SJSA1 (cell line): ENCODE results near the gene GP9. TPM values are rescaled to one million over a fixed set of nuclear protein-coding genes. Genes with fewer than 3 reads are reported as not detected.

Experiments used
- DNase-seq, 2 experiments: peaks; one replicate each; pipeline ENCODE4 v3.0.0-alpha.2; 2015 to 2020; ENCODE audit warnings: low spot score in 2 of 2, low read depth in 1 of 2
- H3K27ac ChIP-seq: fragments of 250-450 bp; sonication (Bioruptor Pico); 2 replicates; pipeline ENCODE4 v1.5.1; 2020; ENCODE audit warnings: mild to moderate bottlenecking, moderate library complexity
- H3K27me3 ChIP-seq: fragments of 250-450 bp; sonication (Bioruptor Pico); replicated peaks from 2 replicates; pipeline ENCODE4 v1.5.1; 2020; ENCODE audit warnings: mild to moderate bottlenecking, moderate library complexity
- H3K36me3 ChIP-seq: fragments of 250-450 bp; sonication (Bioruptor Pico); 2 replicates; pipeline ENCODE4 v1.5.1; 2020; ENCODE audit warnings: mild to moderate bottlenecking
- H3K4me1 ChIP-seq: fragments of 250-450 bp; sonication (Bioruptor Pico); replicated peaks from 2 replicates; pipeline ENCODE4 v1.6.1; 2021; ENCODE audit warnings: mild to moderate bottlenecking
- H3K4me3 ChIP-seq: fragments of 250-450 bp; sonication (Bioruptor Pico); 2 replicates; pipeline ENCODE4 v1.5.1; 2020; ENCODE audit warnings: mild to moderate bottlenecking
- H3K9me3 ChIP-seq: fragments of 250-450 bp; sonication (Bioruptor Pico); replicated peaks from 2 replicates; pipeline ENCODE4 v1.5.1; 2020; ENCODE audit warnings: mild to moderate bottlenecking
- total RNA-seq: library from RNA; depleted of rRNA; stranded (reverse); fragments of >200 nt; shearing (Covaris generic); gene quantifications from 2 replicates; pipeline ENCODE4 v1.2.3, GENCODE V29; 2014

GP9 gene
- total RNA-seq, 1 experiment from 2014 or later, result not detected

DNA sequence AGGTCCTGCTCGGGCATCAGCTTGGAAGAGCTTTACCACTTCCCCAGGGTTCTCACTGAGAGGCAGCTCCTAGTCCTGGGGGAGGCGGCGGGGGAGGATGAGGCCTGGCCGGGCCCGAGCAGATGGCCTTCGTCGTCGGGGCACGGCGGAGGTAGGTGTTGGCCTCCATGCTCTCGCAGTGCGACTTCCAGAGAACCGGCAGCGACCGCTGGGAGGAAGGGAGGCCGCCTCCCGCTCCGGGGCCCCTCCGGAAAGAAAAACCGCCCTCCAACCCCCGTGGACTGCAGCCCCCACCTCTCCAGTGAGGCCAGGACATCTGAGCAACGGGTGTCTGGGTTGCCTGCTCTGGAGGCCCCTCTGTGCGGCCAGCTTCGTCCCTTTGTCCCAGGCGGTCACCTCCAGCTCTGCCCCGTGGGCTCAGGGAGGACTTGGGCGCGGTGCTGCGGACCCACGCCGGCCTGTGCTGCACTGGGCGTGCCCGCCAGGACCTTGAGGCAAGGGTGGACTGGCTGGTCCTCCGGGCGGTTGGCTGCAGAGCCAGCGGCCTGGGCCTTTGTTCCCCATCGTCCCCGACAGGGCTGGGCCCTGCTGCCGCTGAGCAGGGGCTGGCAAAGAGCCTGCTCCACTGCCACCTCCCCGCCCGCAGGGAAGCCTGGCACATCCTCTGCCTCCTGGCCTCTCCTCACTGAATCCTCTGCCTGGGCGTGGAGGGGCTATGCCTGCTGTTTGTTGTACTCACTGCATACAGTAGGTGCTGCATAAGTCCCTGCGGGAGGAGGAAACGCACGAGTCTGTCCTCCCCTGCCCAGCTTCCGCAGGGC lies 13.6 kb upstream of the GP9 start:
- Histone ChIP-seq H3K27me3 (no peaks in the 10 kb centered on the region), H3K27ac (no peak overlapping the region), H3K9me3 (peaks cover 6% of the 10 kb centered on the region; the same call in 1 of the 2 replicates), H3K4me3 (no peak overlapping the region), H3K36me3 (no peaks in the 10 kb centered on the region), H3K4me1 (no peaks in the 10 kb centered on the region)
- DNase-seq, result peak in 1 of 2 experiments; percentile 37

DNA sequence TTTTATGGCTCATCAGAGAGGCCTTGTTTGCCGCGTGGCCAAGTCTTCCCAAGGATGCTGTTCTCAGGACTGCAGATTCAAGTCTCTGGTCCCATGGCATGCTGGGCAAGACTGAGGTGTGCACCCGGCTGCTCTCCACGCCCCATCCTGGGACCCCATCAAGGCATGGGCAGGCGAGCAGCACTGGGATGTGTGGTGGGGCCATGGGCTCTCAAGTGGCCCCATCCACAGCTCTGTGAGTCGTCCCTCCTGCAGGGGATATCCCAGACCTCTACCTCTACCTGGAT lies 13.1 kb upstream of the GP9 start:
- H3K4me3 ChIP-seq, result no peak overlapping the region
- H3K36me3 ChIP-seq, result no peaks in the 10 kb centered on the region
- no peak for DNase-seq
- no peaks in the 10 kb centered on the region for H3K27me3 ChIP-seq
- peaks cover 6% of the 10 kb centered on the region; the same call in 1 of the 2 replicates for H3K9me3 ChIP-seq
- no peaks in the 10 kb centered on the region for H3K4me1 ChIP-seq
- no peak overlapping the region for H3K27ac ChIP-seq

DNA sequence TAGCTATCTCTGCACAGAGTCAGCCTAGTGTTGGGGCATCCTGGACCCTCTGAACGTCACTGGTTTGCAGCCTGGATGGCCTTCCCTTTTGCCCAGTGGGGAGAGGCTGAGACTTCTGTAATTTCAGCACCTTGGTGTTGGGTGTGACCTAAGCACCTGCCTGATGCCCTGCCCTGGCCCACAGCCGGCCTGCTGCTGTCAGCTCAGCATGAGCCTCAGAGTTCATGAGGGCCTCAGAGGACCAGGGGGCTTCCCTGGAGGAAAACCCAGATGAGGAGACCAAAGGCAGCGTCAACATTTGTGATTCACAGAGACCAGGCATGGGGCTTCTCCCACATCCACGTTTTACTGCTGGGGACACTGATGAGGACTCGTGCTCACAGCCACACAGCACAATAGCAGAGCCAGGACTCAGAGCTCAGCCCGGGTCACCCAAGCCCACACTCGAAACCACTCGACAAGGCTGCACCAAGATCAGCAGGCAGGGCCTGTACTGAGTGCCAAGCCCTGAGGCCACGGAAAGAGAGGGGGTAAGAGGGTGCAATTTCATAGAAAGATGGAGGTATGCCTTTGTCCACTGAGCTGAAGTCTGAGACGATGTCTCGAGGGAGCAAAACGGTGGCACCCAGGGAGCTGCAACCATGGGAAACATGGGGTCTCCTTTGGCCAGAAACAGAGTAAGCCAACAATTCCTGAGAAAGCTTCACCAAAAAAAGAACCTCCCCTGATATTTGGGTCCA lies 9.9 kb upstream of the GP9 start:
- Histone ChIP-seq H3K9me3 (peaks cover 6% of the 10 kb centered on the region; the same call in 1 of the 2 replicates), H3K36me3 (no peaks in the 10 kb centered on the region), H3K27me3 (no peaks in the 10 kb centered on the region), H3K27ac (no peak overlapping the region), H3K4me1 (peaks cover 8% of the 10 kb centered on the region; the same call in 1 of the 2 replicates), H3K4me3 (no peak overlapping the region)
- DNase-seq, result no peak

GRCh38 chr3:129051871-129052340 lies 8.7 kb upstream of the GP9 start:
- peaks cover 8% of the 10 kb centered on the region; the same call in 1 of the 2 replicates for H3K4me1 ChIP-seq
- H3K9me3 ChIP-seq, result no peaks in the 10 kb centered on the region; the same call in 1 of the 2 replicates
- H3K36me3 ChIP-seq, result no peaks in the 10 kb centered on the region
- no peak overlapping the region for H3K4me3 ChIP-seq
- no peak for DNase-seq
- H3K27me3 ChIP-seq, result no peaks in the 10 kb centered on the region
- no peak overlapping the region for H3K27ac ChIP-seq

GRCh38 chr3:129052675-129053074 lies 7.9 kb upstream of the GP9 start:
- Histone ChIP-seq H3K4me3 (no peak overlapping the region), H3K27ac (no peak overlapping the region), H3K36me3 (no peaks in the 10 kb centered on the region), H3K9me3 (no peaks in the 10 kb centered on the region; the same call in 1 of the 2 replicates), H3K27me3 (no peaks in the 10 kb centered on the region), H3K4me1 (peaks cover 8% of the 10 kb centered on the region; the same call in 1 of the 2 replicates)
- DNase-seq, result no peak

DNA sequence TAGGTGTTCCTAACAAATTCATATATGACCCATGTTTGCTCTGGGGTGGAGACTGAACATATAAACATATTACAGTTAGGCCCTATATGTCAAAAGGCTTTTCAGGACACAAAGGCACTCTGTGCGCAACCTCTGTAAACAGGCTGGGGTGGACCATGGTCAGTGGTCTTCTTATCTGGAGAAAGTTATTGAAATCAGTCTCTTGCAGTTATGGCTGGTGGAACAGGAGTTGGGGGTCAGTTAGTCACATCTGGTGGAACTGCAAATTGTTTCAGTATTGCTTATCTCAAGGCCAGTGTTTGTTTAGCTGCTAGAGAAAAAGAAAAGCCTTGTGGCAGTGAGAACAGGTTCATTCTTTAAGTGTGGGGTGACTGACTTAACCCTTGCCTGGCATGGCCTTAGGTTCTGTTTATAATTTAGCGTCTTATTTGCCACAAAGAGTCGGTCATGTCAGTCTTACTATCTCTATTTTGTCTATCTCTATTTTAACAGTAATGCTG lies 5.9 kb upstream of the GP9 start:
- Histone ChIP-seq H3K27me3 (no peaks in the 10 kb centered on the region), H3K27ac (no peak overlapping the region), H3K9me3 (no peaks in the 10 kb centered on the region), H3K4me3 (no peak overlapping the region), H3K36me3 (no peaks in the 10 kb centered on the region), H3K4me1 (peaks cover 8% of the 10 kb centered on the region; the same call in 1 of the 2 replicates)
- no peak for DNase-seq

DNA sequence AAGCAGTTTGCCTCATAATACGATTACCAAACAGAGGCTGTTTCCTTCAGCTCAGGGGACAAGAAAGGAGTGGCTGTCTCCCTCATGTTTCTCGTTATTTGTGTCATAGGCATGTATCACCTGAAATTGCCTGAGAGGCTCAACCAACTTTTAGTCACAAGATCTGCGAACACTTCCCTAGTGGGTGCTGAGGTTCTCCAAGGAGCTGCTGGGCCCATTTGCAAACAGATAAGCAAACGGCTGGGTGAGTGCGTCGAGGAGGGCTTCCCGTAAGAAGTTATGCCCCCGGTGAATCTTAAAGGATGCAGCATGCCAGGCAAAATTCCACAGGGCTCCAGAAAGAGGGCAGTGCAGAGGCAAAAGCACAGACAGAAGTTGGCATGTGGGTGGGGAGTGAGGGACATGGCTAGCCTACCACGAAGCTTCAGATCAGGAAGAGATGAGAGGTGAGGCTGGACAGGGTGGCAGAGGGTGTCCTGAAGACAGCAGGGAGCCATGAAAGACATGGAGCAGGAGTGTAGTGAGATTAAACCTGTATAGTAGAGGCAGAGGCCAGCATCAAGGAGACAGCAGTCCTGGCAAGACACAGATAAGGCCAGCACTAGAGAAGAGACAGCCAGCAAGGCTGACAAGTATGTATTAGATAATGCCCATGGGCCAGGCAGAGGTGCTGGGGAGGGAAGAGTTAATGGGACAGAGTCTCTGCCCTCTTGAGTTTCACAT lies 4.0 kb upstream of the GP9 start:
- Histone ChIP-seq H3K4me3 (no peak overlapping the region), H3K36me3 (no peaks in the 10 kb centered on the region), H3K9me3 (no peaks in the 10 kb centered on the region), H3K4me1 (peaks cover 8% of the 10 kb centered on the region; the same call in 1 of the 2 replicates), H3K27me3 (no peaks in the 10 kb centered on the region), H3K27ac (no peak overlapping the region)
- no peak for DNase-seq

- H3K4me3 ChIP-seq, result no peak overlapping the region
- no peak for DNase-seq
- no peaks in the 10 kb centered on the region for H3K9me3 ChIP-seq
- no peaks in the 10 kb centered on the region for H3K36me3 ChIP-seq
- peaks cover 8% of the 10 kb centered on the region; the same call in 1 of the 2 replicates for H3K4me1 ChIP-seq
- H3K27ac ChIP-seq, result no peak overlapping the region
- H3K27me3 ChIP-seq, result no peaks in the 10 kb centered on the region
These were observed 3.3 kb upstream of the GP9 start for GRCh38 chr3:129057249-129057648.

DNA sequence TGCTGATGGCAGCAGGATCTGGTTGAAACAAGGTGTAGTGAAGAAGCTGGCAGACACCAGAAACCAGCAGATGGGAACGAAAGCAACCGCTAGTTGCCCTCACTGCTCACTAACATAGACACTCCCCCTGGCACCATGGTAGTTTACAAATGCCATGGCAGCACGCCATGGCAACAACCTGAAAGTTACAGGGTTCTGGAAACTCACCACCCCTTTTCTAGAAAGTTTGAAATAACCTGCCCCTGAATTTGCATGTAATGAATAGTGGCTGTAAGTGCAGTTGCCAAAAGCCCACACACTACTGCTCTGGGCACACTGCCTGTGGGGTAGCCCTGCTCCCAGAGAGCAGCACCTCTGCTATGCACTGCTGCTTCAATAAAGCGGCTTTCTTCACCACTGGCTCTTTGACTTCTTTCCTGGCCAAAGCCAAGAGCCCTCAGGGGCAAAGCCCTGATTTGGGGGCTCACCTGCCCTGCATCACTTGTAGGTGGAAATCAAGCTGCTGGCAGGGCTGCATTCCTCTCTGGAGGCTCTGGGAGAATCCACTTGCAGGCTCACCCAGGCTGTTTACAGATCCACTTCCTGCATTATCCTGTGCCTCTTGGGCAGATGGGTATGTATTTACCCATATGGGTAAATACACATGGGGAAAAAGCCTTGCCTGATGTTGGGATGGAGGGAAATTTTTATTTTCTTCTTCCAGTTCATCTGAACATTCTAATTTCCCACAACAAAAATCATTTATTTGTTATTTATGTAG lies 2.0 kb upstream of the GP9 start:
- Histone ChIP-seq H3K27me3 (no peaks in the 10 kb centered on the region), H3K9me3 (no peaks in the 10 kb centered on the region), H3K4me1 (peaks cover 6% of the 10 kb centered on the region; the same call in 1 of the 2 replicates), H3K36me3 (no peaks in the 10 kb centered on the region), H3K4me3 (no peak overlapping the region), H3K27ac (no peak overlapping the region)
- no peak for DNase-seq

GRCh38 chr3:129059311-129059958 lies 1.1 kb upstream of the GP9 start:
- no peak for DNase-seq
- H3K9me3 ChIP-seq, result no peaks in the 10 kb centered on the region
- no peaks in the 10 kb centered on the region for H3K27me3 ChIP-seq
- no peak overlapping the region for H3K4me3 ChIP-seq
- H3K36me3 ChIP-seq, result no peaks in the 10 kb centered on the region
- no peak overlapping the region for H3K27ac ChIP-seq
- no peaks in the 10 kb centered on the region for H3K4me1 ChIP-seq

GRCh38 chr3:129061023-129061887 lies 676 bp downstream of the GP9 start:
- DNase-seq, result no peak
- H3K27me3 ChIP-seq, result no peaks in the 10 kb centered on the region
- H3K4me1 ChIP-seq, result no peaks in the 10 kb centered on the region
- no peaks in the 10 kb centered on the region for H3K36me3 ChIP-seq
- no peak overlapping the region for H3K27ac ChIP-seq
- no peaks in the 10 kb centered on the region for H3K9me3 ChIP-seq
- H3K4me3 ChIP-seq, result no peak overlapping the region
